Endothelial cell of umbilical vein (primary cell): ENCODE results near the gene ZPBP2. TPM values are rescaled to one million over a fixed set of nuclear protein-coding genes. Genes with fewer than 3 reads are reported as not detected.

Experiments used
- BruUV-seq: library from RNA; stranded (reverse); fragments of 400-500 nt; replicated peaks from 2 replicates; lab custom pipeline; 2021; lab: Mats Ljungman, UMichigan
- CTCF ChIA-PET: fragments of 300-600, 350-600 bp; sonication (Branson Sonifier 250); formaldehyde crosslinking; loops from one replicate; lab custom pipeline; 2021; ENCODE audit warnings: antibody characterized with exemption, inconsistent platforms; lab: Charles Lee
- POLR2A ChIA-PET: fragments of 300-600, 350-600 bp; sonication (Branson Sonifier 250); formaldehyde crosslinking; loops from one replicate; lab custom pipeline; 2021; ENCODE audit warnings: antibody characterized with exemption, inconsistent platforms; lab: Charles Lee
- DNase-seq: peaks from one replicate; pipeline ENCODE4 v3.0.0-alpha.2; 2011; ENCODE audit warnings: low read depth, low spot score
- FAIRE-seq: peaks from 2 replicates; lab custom pipeline; 2011; peaks lifted over from hg19 to GRCh38; lab: Jason Lieb, UNC
- H2AFZ ChIP-seq: 2 replicates; pipeline ENCODE4 v1.6.0; 2012; ENCODE audit warnings: low read depth, low read length, control low read depth, inconsistent platforms
- H3K27ac ChIP-seq: 2 replicates; pipeline ENCODE4 v1.5.1; 2011; ENCODE audit warnings: low read depth, mild to moderate bottlenecking, control low read depth, low read length, moderate library complexity; ENCODE audit not compliant: insufficient read depth
- H3K27me3 ChIP-seq, 2 experiments: 2 replicates each; pipeline versions ENCODE4 v1.6.0 to v1.6.1; 2011; ENCODE audit warnings: low read length in 2 of 2, mixed read lengths in 1 of 2; ENCODE audit not compliant: control insufficient read depth in 2 of 2, insufficient read depth in 2 of 2
- H3K36me3 ChIP-seq, 2 experiments: 2 replicates in 1 of 2; 3 replicates in 1 of 2; pipeline ENCODE4 v1.5.1; 2011; ENCODE audit warnings: low read length in 2 of 2, mild to moderate bottlenecking in 1 of 2, moderate library complexity in 1 of 2; ENCODE audit not compliant: control insufficient read depth in 2 of 2, insufficient read depth in 2 of 2; ENCODE audit errors: extremely low read depth in 1 of 2
- H3K4me1 ChIP-seq: 3 replicates; pipeline ENCODE4 v1.5.1; 2011; ENCODE audit warnings: mild to moderate bottlenecking, low read length; ENCODE audit not compliant: control insufficient read depth, insufficient read depth; ENCODE audit errors: extremely low read depth
- H3K4me2 ChIP-seq: 2 replicates; pipeline ENCODE4 v1.6.1; 2011; ENCODE audit warnings: low read length, control low read depth, mixed read lengths; ENCODE audit not compliant: insufficient read depth
- H3K4me3 ChIP-seq, 3 experiments: fragments of 200-600 bp in 1 of 3; sonication (generic), shearing (Covaris generic) in 1 of 3; replicated peaks in 1 of 3; 2 replicates each; pipeline ENCODE4 v1.5.1; 2011 to 2016; ENCODE audit warnings: control low read depth in 3 of 3, low read length in 3 of 3, mild to moderate bottlenecking in 2 of 3, inconsistent platforms in 1 of 3, low read depth in 1 of 3, moderate library complexity in 1 of 3; ENCODE audit not compliant: insufficient read depth in 1 of 3
- H3K79me2 ChIP-seq: 2 replicates; pipeline ENCODE4 v1.6.0; 2012; ENCODE audit warnings: low read length, inconsistent platforms; ENCODE audit not compliant: control insufficient read depth, insufficient read depth
- H3K9ac ChIP-seq: replicated peaks from 2 replicates; pipeline ENCODE3; 2011; ENCODE audit warnings: low read length, control low read depth; ENCODE audit not compliant: insufficient read depth; ENCODE audit errors: extremely low read depth
- H3K9me1 ChIP-seq: replicated peaks from 3 replicates; pipeline ENCODE4 v1.6.0; 2011; ENCODE audit warnings: mild to moderate bottlenecking, low read length; ENCODE audit not compliant: control insufficient read depth, insufficient read depth; ENCODE audit errors: extremely low read depth
- H3K9me3 ChIP-seq: replicated peaks from 2 replicates; pipeline ENCODE4 v1.5.1; 2012; ENCODE audit warnings: low read length, inconsistent platforms; ENCODE audit not compliant: control insufficient read depth, insufficient read depth
- H4K20me1 ChIP-seq: replicated peaks from 2 replicates; pipeline ENCODE3; 2011; ENCODE audit warnings: mild to moderate bottlenecking, low read length; ENCODE audit not compliant: control insufficient read depth, insufficient read depth; ENCODE audit errors: extremely low read depth
- EZH2 ChIP-seq: IDR thresholded peaks from 2 replicates; pipeline ENCODE4 v1.6.1; 2012; ENCODE audit warnings: borderline replicate concordance, low read depth, mild to moderate bottlenecking, moderate library complexity, low read length, inconsistent platforms; ENCODE audit not compliant: severe bottlenecking
- FOS ChIP-seq: IDR thresholded peaks from 2 replicates; pipeline ENCODE4 v1.6.1; 2011; ENCODE audit warnings: mild to moderate bottlenecking, low read length, moderate library complexity, borderline replicate concordance; ENCODE audit not compliant: insufficient read depth
- GATA2 ChIP-seq: IDR thresholded peaks from 2 replicates; pipeline ENCODE4 v1.7.0; 2011; ENCODE audit warnings: low read depth, mild to moderate bottlenecking, moderate library complexity, mixed read lengths, low read length; ENCODE audit not compliant: insufficient read length, insufficient read depth
- JUN ChIP-seq: IDR thresholded peaks from 2 replicates; pipeline ENCODE4 v1.6.1; 2011; ENCODE audit warnings: borderline replicate concordance, low read depth; ENCODE audit not compliant: insufficient read length, insufficient read depth
- MYC ChIP-seq: IDR thresholded peaks from one replicate; pipeline ENCODE4 v1.6.1; 2011; ENCODE audit warnings: mild to moderate bottlenecking, low read depth, low read length
- POLR2A ChIP-seq: IDR thresholded peaks from 2 replicates; pipeline ENCODE4 v1.6.1; 2012; ENCODE audit warnings: low read depth, mild to moderate bottlenecking, control low read depth, low read length
- POLR2AphosphoS5 ChIP-seq: IDR thresholded peaks from 2 replicates; pipeline ENCODE4 v1.6.1; 2012; ENCODE audit warnings: low read depth, mild to moderate bottlenecking, control low read depth, low read length, moderate library complexity; ENCODE audit not compliant: insufficient read depth
- dilution Hi-C: fragments of 300-500 bp; cut with MboI; formaldehyde crosslinking; loops from one replicate; pipeline ENCODE4 v1.15.0; 2019; ENCODE audit warnings: low sequenced_read_pairs; ENCODE audit not compliant: extremely low pct_ligation_motif_present
- intact Hi-C: fragments of 100-400 bp; cut with micrococcal nuclease; formaldehyde crosslinking; loops from one replicate; pipeline ENCODE4 v1.10.0; 2022
- polyA plus RNA-seq, 4 experiments: library from polyadenylated mRNA; depleted of rRNA in 3 of 4; stranded (reverse) in 3 of 4; unstranded in 1 of 4; fragments of >200 nt; gene quantifications; 2 replicates each; pipeline versions ENCODE4 v1.2.1 to v1.2.3, GENCODE V29; 2011 to 2012; ENCODE audit warnings: missing spikeins in 1 of 4
- total RNA-seq: library from RNA; stranded (reverse); gene quantifications from 2 replicates; pipeline ENCODE4 v1.2.3, GENCODE V29; 2021
- TF ChIP-seq, protein P1 (sequence below), 2 donors: IDR thresholded peaks; 1 replicate in 1 of 2; 2 replicates in 1 of 2; pipeline ENCODE4 v1.5.1; 2011; ENCODE audit warnings: low read length in 2 of 2, mild to moderate bottlenecking in 2 of 2, moderate library complexity in 2 of 2, control low read depth in 1 of 2, inconsistent platforms in 1 of 2, low read depth in 1 of 2; ENCODE audit not compliant: insufficient read depth in 1 of 2; ENCODE audit errors: extremely low read depth in 1 of 2
- TF ChIP-seq, protein P2 (sequence below): IDR thresholded peaks from 2 replicates; pipeline ENCODE4 v1.6.1; 2011; ENCODE audit not compliant: insufficient read depth, insufficient read length

Gene ZPBP2
- total and polyA plus RNA-seq, 2 donors (not counting 3 experiments of a cell fraction or from before 2014, with no cell fraction given) = not detected

DNA sequence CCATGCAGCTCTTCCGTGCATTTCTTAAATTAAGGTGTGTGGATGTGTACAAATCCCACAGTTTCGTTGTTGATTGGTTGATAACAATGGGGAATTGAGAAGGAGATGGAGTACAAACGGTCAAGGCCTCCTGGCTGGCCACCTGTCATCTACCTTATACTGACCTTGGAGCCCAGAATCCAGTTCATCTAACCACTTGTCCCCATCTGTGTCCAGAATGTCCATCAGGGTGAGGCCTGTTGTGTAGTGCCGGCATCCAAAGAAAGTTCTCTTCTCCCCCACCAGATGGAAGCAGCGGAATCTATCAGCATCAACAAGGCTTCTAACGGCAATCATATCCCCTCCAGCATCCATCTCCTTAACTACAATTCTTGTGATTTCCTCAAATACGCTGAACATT lies 48.9 kb downstream of the ZPBP2 start:
- DNase-seq (no peak), FAIRE-seq (no peak)
- Histone ChIP-seq H3K9ac (no peak overlapping the region), H3K4me2 (no peak overlapping the region), H3K79me2 (no peaks in the 10 kb centered on the region), H3K9me3 (no peaks in the 10 kb centered on the region), H3K4me1 (no peaks in the 10 kb centered on the region), H3K27me3 (no peaks in the 10 kb centered on the region), H2AFZ (no peak overlapping the region), H3K4me3 (no peak overlapping the region), H3K9me1 (no peaks in the 10 kb centered on the region), H3K36me3 (peaks cover 2 to 15% of the 10 kb centered on the region in 2 experiments), H4K20me1 (no peaks in the 10 kb centered on the region), H3K27ac (no peak overlapping the region)
- dilution Hi-C loops (no loop called here), intact Hi-C loops (no loop called here)
- no peak for TF ChIP-seq GATA2
- TF ChIP-seq, protein P1, sequence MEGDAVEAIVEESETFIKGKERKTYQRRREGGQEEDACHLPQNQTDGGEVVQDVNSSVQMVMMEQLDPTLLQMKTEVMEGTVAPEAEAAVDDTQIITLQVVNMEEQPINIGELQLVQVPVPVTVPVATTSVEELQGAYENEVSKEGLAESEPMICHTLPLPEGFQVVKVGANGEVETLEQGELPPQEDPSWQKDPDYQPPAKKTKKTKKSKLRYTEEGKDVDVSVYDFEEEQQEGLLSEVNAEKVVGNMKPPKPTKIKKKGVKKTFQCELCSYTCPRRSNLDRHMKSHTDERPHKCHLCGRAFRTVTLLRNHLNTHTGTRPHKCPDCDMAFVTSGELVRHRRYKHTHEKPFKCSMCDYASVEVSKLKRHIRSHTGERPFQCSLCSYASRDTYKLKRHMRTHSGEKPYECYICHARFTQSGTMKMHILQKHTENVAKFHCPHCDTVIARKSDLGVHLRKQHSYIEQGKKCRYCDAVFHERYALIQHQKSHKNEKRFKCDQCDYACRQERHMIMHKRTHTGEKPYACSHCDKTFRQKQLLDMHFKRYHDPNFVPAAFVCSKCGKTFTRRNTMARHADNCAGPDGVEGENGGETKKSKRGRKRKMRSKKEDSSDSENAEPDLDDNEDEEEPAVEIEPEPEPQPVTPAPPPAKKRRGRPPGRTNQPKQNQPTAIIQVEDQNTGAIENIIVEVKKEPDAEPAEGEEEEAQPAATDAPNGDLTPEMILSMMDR (IDR thresholded peaks at IDR 0.05; ENCODE audit: extremely low read depth in 1 of 2, insufficient read depth in 1 of 2, low read depth in 1 of 2, low read length in 2 of 2) = peak in 1 of 2 donors; percentile 5
- no TSS peak for BruUV-seq
- ChIA-PET CTCF (interaction anchor here (1.1 kb wide), 2 partner anchors 19 to 42 kb away, joined by 3 read pairs; no protein-coding TSS in a partner anchor), POLR2A (no interaction called here)

DNA sequence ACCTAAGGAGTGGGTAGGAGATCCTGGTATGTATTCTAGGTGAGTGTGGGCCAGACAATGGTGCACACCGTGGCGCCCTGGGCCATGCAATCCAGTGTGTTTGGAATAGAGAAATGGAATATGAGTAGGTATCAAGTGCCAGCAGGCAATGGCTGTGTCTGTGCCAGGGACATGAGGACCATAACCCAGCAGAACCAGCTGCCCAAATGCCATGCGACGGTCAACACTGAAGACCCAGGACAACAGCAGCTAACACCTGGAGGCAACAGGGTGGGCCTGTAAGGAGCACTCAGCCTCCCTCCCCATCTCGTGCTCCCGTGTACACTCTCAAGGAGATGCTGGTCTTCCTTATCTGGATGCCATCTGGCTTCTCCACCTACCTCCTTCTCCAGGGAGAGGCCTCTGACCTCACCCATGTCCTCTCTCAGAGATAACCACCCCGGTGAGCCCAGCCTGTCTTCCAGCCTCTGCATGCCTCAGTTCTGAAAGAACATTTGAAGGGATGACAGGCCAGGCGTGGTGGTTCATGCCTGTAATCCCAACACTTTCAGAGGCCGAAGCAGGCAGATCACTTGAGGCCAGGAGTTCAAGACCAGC lies 51.2 kb downstream of the ZPBP2 start:
- no TSS peak for BruUV-seq
- peaks cover 2% of the 10 kb centered on the region for H3K4me1 ChIP-seq
- no peaks in the 10 kb centered on the region for H3K27me3 ChIP-seq
- H3K27ac ChIP-seq = no peak overlapping the region
- FAIRE-seq = no peak
- dilution Hi-C loops (no loop called here), intact Hi-C loops (no loop called here)
- H4K20me1 ChIP-seq = no peaks in the 10 kb centered on the region
- H2AFZ ChIP-seq = no peak overlapping the region
- no peak for TF ChIP-seq GATA2
- TF ChIP-seq, protein P2, sequence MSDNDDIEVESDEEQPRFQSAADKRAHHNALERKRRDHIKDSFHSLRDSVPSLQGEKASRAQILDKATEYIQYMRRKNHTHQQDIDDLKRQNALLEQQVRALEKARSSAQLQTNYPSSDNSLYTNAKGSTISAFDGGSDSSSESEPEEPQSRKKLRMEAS = no peak
- no peak for TF ChIP-seq POLR2A
- TF ChIP-seq, protein P1 (IDR thresholded peaks at IDR 0.05; ENCODE audit: extremely low read depth in 1 of 2, insufficient read depth in 1 of 2, low read depth in 1 of 2, low read length in 2 of 2) = no peak
- TF ChIP-seq JUN = no peak
- no peak for TF ChIP-seq MYC
- TF ChIP-seq EZH2 = no peak
- no peak for TF ChIP-seq POLR2AphosphoS5
- TF ChIP-seq FOS = no peak
- no peak for DNase-seq
- no peaks in the 10 kb centered on the region for H3K9me1 ChIP-seq
- POLR2A ChIA-PET = no interaction called here
- peaks cover 1% of the 10 kb centered on the region for H3K79me2 ChIP-seq
- CTCF ChIA-PET = no interaction called here
- H3K36me3 ChIP-seq = peaks cover 5 to 32% of the 10 kb centered on the region in 2 experiments
- H3K4me2 ChIP-seq = no peak overlapping the region
- no peak overlapping the region for H3K4me3 ChIP-seq
- H3K9ac ChIP-seq = no peak overlapping the region
- H3K9me3 ChIP-seq = no peaks in the 10 kb centered on the region
